ENCODE measurements around the gene RPS6KA4.

The RPS6KA4 gene

GRCh38 chr11:64348383-64349024 lies 10.5 kb upstream of the RPS6KA4 start:
- no peak for DNase-seq (ENCODE audit: low read depth)

- no peak for DNase-seq (ENCODE audit: low read depth)
Observed at GRCh38 chr11:64349025-64349387, 10.0 kb upstream of the RPS6KA4 start.

GRCh38 chr11:64349404-64349803 lies 9.6 kb upstream of the RPS6KA4 start:
- no peak for DNase-seq (ENCODE audit: low read depth)

- DNase-seq (ENCODE audit: low read depth): no peak
Observed at GRCh38 chr11:64351136-64351631, 7.8 kb upstream of the RPS6KA4 start.

GRCh38 chr11:64352099-64352994 lies 6.6 kb upstream of the RPS6KA4 start:
- no peak for DNase-seq (ENCODE audit: low read depth)

- no peak for DNase-seq (ENCODE audit: low read depth)
Observed at GRCh38 chr11:64352995-64353714, 5.8 kb upstream of the RPS6KA4 start.

- no peak for DNase-seq (ENCODE audit: low read depth)
Observed at GRCh38 chr11:64353715-64354506, 5.1 kb upstream of the RPS6KA4 start.

GRCh38 chr11:64355078-64355940 lies 3.7 kb upstream of the RPS6KA4 start:
- DNase-seq (ENCODE audit: low read depth): no peak

GRCh38 chr11:64356498-64357411 lies 2.2 kb upstream of the RPS6KA4 start:
- no peak for DNase-seq (ENCODE audit: low read depth)

- DNase-seq (ENCODE audit: low read depth): no peak
Observed at GRCh38 chr11:64357446-64357845, 1.5 kb upstream of the RPS6KA4 start.

GRCh38 chr11:64357904-64358535 lies 942 bp upstream of the RPS6KA4 start:
- DNase-seq (ENCODE audit: low read depth): peak; percentile 41

GRCh38 chr11:64358536-64358906 lies 441 bp upstream of the RPS6KA4 start:
- DNase-seq (ENCODE audit: low read depth): no peak

- no peak for DNase-seq (ENCODE audit: low read depth)
Observed at GRCh38 chr11:64359712-64360445, 917 bp downstream of the RPS6KA4 start.

- DNase-seq (ENCODE audit: low read depth): no peak
Observed at GRCh38 chr11:64360448-64360921, 1.5 kb downstream of the RPS6KA4 start.

GRCh38 chr11:64361659-64362058 lies 2.7 kb downstream of the RPS6KA4 start:
- DNase-seq (ENCODE audit: low read depth): no peak

- no peak for DNase-seq (ENCODE audit: low read depth)
Observed at GRCh38 chr11:64362339-64362738, 3.4 kb downstream of the RPS6KA4 start.

GRCh38 chr11:64364435-64364834 lies 5.5 kb downstream of the RPS6KA4 start:
- DNase-seq (ENCODE audit: low read depth): no peak

- DNase-seq (ENCODE audit: low read depth): no peak
Observed at GRCh38 chr11:64364911-64365310, 5.9 kb downstream of the RPS6KA4 start.
